SK-N-SH treated with all-trans-retinoic acid at 6 μM for 48 hours (cell line): ENCODE measurements around the gene NSUN4.

ENCODE experiments used
- ATAC-seq: fragments of 200-7000 bp; cut with Tn5 transposase; 3 replicates; pipeline ENCODE4 v1.9.1; 2020; ENCODE audit warnings: mild to moderate bottlenecking, moderate library complexity
- ARNTL ChIP-seq: fragments of 450-650 bp; formaldehyde crosslinking; IDR thresholded peaks from 2 replicates; pipeline ENCODE4 v1.5.0; 2020; ENCODE audit warnings: low read depth, mild to moderate bottlenecking, moderate library complexity, borderline replicate concordance
- BACH2 ChIP-seq: fragments of 250-450 bp; sonication (Bioruptor Pico); IDR thresholded peaks from 2 replicates; pipeline ENCODE4 v1.9.0; 2021; ENCODE audit warnings: mild to moderate bottlenecking, borderline replicate concordance
- CSDC2 ChIP-seq: fragments of 250-450 bp; sonication (Bioruptor Pico); IDR thresholded peaks from 2 replicates; pipeline ENCODE4 v1.5.0; 2020; ENCODE audit warnings: mild to moderate bottlenecking, moderate library complexity
- ESRRG ChIP-seq: fragments of 250-450 bp; sonication (Bioruptor Pico); IDR thresholded peaks from 2 replicates; pipeline ENCODE4 v1.6.1; 2021; ENCODE audit warnings: mild to moderate bottlenecking
- GLIS3 ChIP-seq: fragments of 250-450 bp; sonication (Bioruptor Pico); IDR thresholded peaks from 2 replicates; pipeline ENCODE4 v1.5.0; 2020; ENCODE audit warnings: mild to moderate bottlenecking, moderate library complexity
- ISL1 ChIP-seq: fragments of 250-450 bp; sonication (Bioruptor Pico); IDR thresholded peaks from 2 replicates; pipeline ENCODE4 v2.1.2; 2022; ENCODE audit warnings: mild to moderate bottlenecking, moderate library complexity
- OSR1 ChIP-seq: fragments of 250-450 bp; sonication (Bioruptor Pico); IDR thresholded peaks from 2 replicates; pipeline ENCODE4 v1.8.0; 2022; ENCODE audit warnings: moderate library complexity, mild to moderate bottlenecking, inconsistent platforms
- PATZ1 ChIP-seq: fragments of 250-450 bp; sonication (Bioruptor Pico); IDR thresholded peaks from 2 replicates; pipeline ENCODE4 v1.8.0; 2020; ENCODE audit warnings: mild to moderate bottlenecking, moderate library complexity, borderline replicate concordance
- PPARA ChIP-seq: fragments of 250-450 bp; sonication (Bioruptor Pico); IDR thresholded peaks from 2 replicates; pipeline ENCODE4 v1.5.0; 2020; ENCODE audit warnings: mild to moderate bottlenecking, borderline replicate concordance
- SNAI2 ChIP-seq: fragments of 250-450 bp; sonication (Bioruptor Pico); IDR thresholded peaks from 2 replicates; pipeline ENCODE4 v1.5.0; 2020; ENCODE audit warnings: mild to moderate bottlenecking, moderate library complexity
- TCF4 ChIP-seq: fragments of 250-450 bp; sonication (Bioruptor Pico); IDR thresholded peaks from 2 replicates; pipeline ENCODE4 v1.8.0; 2021; ENCODE audit warnings: mild to moderate bottlenecking, moderate library complexity, borderline replicate concordance
- ZC3H10 ChIP-seq: fragments of 250-450 bp; sonication (Bioruptor Pico); IDR thresholded peaks from 2 replicates; pipeline ENCODE4 v1.5.1; 2021; ENCODE audit warnings: mild to moderate bottlenecking, moderate library complexity
- ZFP30 ChIP-seq: fragments of 450-650 bp; formaldehyde crosslinking; IDR thresholded peaks from 2 replicates; pipeline ENCODE4 v1.5.0; 2022; ENCODE audit warnings: mild to moderate bottlenecking, moderate library complexity
- ZNF565 ChIP-seq: fragments of 450-650 bp; formaldehyde crosslinking; conservative IDR thresholded peaks from 2 replicates; pipeline ENCODE4 v1.5.0; 2020; ENCODE audit warnings: low read depth, mild to moderate bottlenecking, moderate library complexity
- ZNF8 ChIP-seq: fragments of 450-650 bp; formaldehyde crosslinking; IDR thresholded peaks from 2 replicates; pipeline ENCODE4 v1.5.0; 2020; ENCODE audit warnings: mild to moderate bottlenecking, moderate library complexity
- TF ChIP-seq, protein P1 (sequence below): fragments of 250-450 bp; sonication (Bioruptor Pico); IDR thresholded peaks from 2 replicates; pipeline ENCODE4 v1.5.0; 2020; ENCODE audit warnings: mild to moderate bottlenecking, moderate library complexity
- TF ChIP-seq, protein P2 (sequence below): fragments of 250-450 bp; sonication (Bioruptor Pico); IDR thresholded peaks from 2 replicates; pipeline ENCODE4 v1.5.1; 2020; ENCODE audit warnings: low read depth, mild to moderate bottlenecking, moderate library complexity
- TF ChIP-seq, protein P3 (sequence below): fragments of 250-450 bp; sonication (Bioruptor Pico); IDR thresholded peaks from 2 replicates; pipeline ENCODE4 v1.5.1; 2021; ENCODE audit warnings: mild to moderate bottlenecking, moderate library complexity

Gene NSUN4

GRCh38 chr1:46344481-46344880 is 3.9 kb downstream of the NSUN4 start:
- TF ChIP-seq, protein P1, sequence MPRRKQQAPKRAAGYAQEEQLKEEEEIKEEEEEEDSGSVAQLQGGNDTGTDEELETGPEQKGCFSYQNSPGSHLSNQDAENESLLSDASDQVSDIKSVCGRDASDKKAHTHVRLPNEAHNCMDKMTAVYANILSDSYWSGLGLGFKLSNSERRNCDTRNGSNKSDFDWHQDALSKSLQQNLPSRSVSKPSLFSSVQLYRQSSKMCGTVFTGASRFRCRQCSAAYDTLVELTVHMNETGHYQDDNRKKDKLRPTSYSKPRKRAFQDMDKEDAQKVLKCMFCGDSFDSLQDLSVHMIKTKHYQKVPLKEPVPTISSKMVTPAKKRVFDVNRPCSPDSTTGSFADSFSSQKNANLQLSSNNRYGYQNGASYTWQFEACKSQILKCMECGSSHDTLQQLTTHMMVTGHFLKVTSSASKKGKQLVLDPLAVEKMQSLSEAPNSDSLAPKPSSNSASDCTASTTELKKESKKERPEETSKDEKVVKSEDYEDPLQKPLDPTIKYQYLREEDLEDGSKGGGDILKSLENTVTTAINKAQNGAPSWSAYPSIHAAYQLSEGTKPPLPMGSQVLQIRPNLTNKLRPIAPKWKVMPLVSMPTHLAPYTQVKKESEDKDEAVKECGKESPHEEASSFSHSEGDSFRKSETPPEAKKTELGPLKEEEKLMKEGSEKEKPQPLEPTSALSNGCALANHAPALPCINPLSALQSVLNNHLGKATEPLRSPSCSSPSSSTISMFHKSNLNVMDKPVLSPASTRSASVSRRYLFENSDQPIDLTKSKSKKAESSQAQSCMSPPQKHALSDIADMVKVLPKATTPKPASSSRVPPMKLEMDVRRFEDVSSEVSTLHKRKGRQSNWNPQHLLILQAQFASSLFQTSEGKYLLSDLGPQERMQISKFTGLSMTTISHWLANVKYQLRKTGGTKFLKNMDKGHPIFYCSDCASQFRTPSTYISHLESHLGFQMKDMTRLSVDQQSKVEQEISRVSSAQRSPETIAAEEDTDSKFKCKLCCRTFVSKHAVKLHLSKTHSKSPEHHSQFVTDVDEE (CRISPR knock-in tag): no peak
- no peak for TF ChIP-seq ZNF565 (CRISPR knock-in tag)
- TF ChIP-seq ARNTL: no peak
- TF ChIP-seq GLIS3 (CRISPR knock-in tag): no peak
- TF ChIP-seq, protein P2, sequence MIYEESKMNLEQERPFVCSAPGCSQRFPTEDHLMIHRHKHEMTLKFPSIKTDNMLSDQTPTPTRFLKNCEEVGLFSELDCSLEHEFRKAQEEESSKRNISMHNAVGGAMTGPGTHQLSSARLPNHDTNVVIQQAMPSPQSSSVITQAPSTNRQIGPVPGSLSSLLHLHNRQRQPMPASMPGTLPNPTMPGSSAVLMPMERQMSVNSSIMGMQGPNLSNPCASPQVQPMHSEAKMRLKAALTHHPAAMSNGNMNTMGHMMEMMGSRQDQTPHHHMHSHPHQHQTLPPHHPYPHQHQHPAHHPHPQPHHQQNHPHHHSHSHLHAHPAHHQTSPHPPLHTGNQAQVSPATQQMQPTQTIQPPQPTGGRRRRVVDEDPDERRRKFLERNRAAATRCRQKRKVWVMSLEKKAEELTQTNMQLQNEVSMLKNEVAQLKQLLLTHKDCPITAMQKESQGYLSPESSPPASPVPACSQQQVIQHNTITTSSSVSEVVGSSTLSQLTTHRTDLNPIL (CRISPR knock-in tag): no peak
- no peak for TF ChIP-seq TCF4 (CRISPR knock-in tag)
- TF ChIP-seq, protein P3, sequence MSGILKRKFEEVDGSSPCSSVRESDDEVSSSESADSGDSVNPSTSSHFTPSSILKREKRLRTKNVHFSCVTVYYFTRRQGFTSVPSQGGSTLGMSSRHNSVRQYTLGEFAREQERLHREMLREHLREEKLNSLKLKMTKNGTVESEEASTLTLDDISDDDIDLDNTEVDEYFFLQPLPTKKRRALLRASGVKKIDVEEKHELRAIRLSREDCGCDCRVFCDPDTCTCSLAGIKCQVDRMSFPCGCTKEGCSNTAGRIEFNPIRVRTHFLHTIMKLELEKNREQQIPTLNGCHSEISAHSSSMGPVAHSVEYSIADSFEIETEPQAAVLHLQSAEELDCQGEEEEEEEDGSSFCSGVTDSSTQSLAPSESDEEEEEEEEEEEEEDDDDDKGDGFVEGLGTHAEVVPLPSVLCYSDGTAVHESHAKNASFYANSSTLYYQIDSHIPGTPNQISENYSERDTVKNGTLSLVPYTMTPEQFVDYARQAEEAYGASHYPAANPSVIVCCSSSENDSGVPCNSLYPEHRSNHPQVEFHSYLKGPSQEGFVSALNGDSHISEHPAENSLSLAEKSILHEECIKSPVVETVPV (CRISPR knock-in tag): no peak
- no peak for TF ChIP-seq SNAI2 (CRISPR knock-in tag)

DNA sequence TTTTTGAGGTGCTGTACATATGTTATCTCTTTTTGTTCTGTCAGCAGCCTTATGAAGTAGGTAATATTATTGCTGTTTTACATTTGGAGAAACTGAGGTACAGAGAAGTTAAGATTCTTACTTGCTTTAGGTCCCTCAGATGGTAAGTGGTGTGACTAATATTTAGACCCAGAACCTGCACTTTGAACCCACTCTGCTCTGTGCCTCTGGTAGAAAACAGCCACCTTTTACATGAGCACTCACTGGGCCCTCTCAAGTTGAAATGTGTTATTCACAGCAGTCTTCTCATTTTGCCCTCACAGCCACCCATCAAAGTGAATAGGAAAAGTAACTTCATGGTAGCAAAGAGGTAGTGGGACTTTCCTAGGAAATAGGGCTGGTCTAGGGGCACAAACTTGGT is 4.7 kb downstream of the NSUN4 start:
- TF ChIP-seq ZNF565 (CRISPR knock-in tag) (no peak), ESRRG (no peak), OSR1 (CRISPR knock-in tag) (no peak), GLIS3 (CRISPR knock-in tag) (no peak), BACH2 (no peak), SNAI2 (CRISPR knock-in tag) (no peak), PATZ1 (CRISPR knock-in tag) (no peak), ISL1 (CRISPR knock-in tag) (no peak), ZC3H10 (CRISPR knock-in tag) (no peak), TCF4 (CRISPR knock-in tag) (no peak), PPARA (CRISPR knock-in tag) (no peak), ZNF8 (CRISPR knock-in tag) (no peak), CSDC2 (CRISPR knock-in tag) (no peak), ZFP30 (CRISPR knock-in tag) (no peak)
- TF ChIP-seq, protein P2 (CRISPR knock-in tag): no peak
- TF ChIP-seq, protein P3 (CRISPR knock-in tag): no peak
- TF ChIP-seq, protein P1 (CRISPR knock-in tag): no peak
- ATAC-seq: no peak

More at GRCh38 chr1:46344481-46344880, 3.9 kb downstream of the NSUN4 start:
- ATAC-seq: no peak
